Subcutaneous adipose tissue (tissue), 4 donors: ENCODE data around the gene RO60. TPM values are rescaled to one million over a fixed set of nuclear protein-coding genes. Genes with fewer than 3 reads are reported as not detected.

Experiments used
- CTCF ChIP-seq: fragments of 450-650 bp; IDR thresholded peaks from one replicate; pipeline ENCODE4 v1.5.1; 2016; ENCODE audit warnings: low read depth, mild to moderate bottlenecking, control low read depth, antibody characterized with exemption, moderate library complexity
- total RNA-seq, 4 donors: library from RNA; depleted of rRNA; stranded (reverse); fragments of >200 nt; gene quantifications; one replicate each; pipeline ENCODE4 v1.1.0, GENCODE V29; 2016

RO60 gene
- total RNA-seq = 100 to 1,000 TPM in 1 of 4 donors, 10 to 100 TPM in 3; 65.1 to 120 (median 92.4) TPM

- TF ChIP-seq CTCF = no peak
Measured at GRCh38 chr1:193059282-193060114, at the start of gene RO60, which contains the start of gene UCHL5. Gene RO60 (plus strand): TSS chr1:193059612. CDS start chr1:193069055, 9,443 bp downstream. Gene UCHL5 (minus strand): TSS chr1:193059360. CDS start chr1:193059260, 100 bp downstream.

- no peak for TF ChIP-seq CTCF
Measured at GRCh38 chr1:193011406-193011805, 48.0 kb upstream of the RO60 start.

GRCh38 chr1:193013005-193013404 is 46.4 kb upstream of the RO60 start:
- no peak for TF ChIP-seq CTCF

DNA sequence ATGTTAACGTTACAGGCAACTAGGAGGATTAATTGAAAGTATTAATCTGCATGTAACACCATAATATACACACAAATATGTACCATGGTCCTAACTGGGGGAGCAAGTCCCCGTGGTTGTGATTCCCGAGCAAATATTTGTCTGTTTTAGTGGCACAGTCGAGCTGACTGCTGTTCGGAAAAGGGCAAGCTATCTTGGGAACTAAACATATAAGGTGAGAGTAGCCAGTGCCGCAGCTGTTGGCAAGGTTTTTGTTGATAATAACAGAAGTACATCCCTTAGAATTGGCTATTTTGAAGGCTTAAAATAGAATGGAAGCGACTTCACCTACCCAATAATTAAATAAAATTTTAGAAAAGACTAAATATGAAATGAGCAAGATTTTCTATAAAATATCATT is 45.7 kb upstream of the RO60 start:
- no peak for TF ChIP-seq CTCF

DNA sequence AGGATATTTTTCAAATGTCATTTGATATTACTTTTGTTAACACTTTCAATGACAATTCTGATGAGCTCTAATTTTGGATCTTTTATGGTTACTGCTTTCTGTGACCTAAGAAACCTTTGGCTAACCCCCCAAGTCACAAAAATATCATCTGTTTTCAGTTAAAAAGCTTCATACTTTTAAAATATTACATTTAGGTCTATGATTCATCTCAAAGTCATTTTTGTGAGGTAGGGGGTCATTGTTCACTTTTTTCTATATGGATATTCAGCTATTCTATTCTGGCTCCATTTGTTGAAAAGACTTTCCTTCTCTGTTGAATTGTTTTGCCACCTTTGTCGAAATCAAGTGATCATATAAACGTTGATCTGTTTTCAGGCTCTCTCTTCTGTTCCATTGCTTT is 45.0 kb upstream of the RO60 start:
- no peak for TF ChIP-seq CTCF

DNA sequence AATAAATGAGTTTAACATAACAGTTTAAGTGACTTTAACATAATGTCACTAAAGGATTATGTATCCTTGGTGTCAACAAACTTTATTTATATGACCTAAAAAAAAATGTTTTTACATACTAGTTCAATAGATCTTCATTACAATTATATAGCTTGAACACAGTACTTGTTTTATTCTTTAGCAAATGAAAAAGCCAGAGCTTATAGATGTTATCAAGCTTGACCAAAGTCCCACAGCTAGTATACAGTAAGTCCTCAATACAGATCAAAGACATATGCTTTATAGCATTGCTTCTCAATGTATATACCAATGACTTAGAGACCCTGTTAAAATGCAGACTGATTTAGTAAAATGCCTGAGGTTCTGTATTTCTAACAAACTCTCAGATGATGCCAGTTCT is 42.6 kb upstream of the RO60 start:
- no peak for TF ChIP-seq CTCF

GRCh38 chr1:193019442-193020026 is 39.9 kb upstream of the RO60 start:
- TF ChIP-seq CTCF = no peak
